ENCODE measurements around the gene DOCK8.

DOCK8 gene

GRCh38 chr9:354453-354852 lies 139.8 kb downstream of the DOCK8 start:
- no peak for DNase-seq (ENCODE audit: insufficient read length, low spot score)
- no peak for FAIRE-seq

DNA sequence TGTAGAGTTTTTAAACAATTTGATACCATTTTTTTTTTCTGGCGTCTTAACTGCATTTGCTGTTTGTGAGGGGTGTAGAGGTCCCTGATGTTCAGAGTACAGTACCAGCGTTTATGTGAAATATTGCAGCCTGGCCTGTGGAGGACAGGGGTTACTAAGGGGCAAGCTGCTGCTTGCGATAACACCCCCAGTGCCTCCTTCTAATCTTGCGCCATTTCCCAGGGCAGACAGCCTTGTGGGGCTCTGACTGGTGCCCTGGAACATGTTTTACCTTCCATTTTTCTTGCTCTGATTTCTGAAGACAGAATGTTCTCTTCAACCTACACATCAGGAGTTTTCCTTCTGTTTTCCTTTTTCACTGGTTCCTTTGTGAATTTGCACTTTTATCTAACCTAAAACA lies 142.9 kb downstream of the DOCK8 start:
- DNase-seq (ENCODE audit: insufficient read length, low spot score): no peak
- no peak for FAIRE-seq

DNA sequence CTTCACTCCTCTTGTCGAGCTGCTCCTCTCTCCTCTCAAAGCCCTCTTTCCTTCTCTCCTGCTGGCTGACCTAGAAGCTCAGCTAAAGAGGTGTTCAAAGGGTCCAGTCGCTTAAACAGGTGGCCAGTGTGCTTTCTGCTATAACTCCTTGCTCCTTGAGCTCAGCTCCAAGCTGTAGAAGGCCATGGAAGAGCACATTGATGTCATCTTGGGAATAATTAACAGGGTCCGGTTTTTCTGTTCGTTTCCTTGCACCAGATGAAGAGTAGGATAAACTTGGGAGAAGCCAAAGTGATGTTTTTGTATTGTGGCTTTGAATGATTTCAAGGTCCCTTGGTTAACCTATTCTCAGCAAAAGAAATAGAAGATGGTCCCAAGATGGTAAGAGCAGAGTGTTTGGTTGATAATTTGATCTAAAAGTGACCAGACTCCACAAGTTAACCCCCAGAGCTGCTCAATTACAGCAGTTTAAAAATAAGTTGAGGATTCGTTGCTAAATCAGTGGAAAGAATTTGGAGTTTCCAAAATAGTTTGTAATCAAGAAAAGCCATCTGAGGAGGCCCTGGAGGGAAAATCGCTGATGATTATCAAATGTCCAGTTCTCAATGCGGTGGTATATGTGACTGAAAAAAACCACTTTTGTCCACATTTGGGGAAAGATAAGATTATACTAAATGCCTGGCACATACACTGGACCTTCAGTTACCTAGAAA lies 148.1 kb downstream of the DOCK8 start:
- DNase-seq (ENCODE audit: insufficient read length, low spot score): no peak
- FAIRE-seq: no peak

GRCh38 chr9:363274-363612 lies 148.6 kb downstream of the DOCK8 start:
- FAIRE-seq: no peak

GRCh38 chr9:365436-365835 lies 150.8 kb downstream of the DOCK8 start:
- FAIRE-seq: no peak
- DNase-seq (ENCODE audit: insufficient read length, low spot score): no peak

More at GRCh38 chr9:363274-363612, 148.6 kb downstream of the DOCK8 start:
- DNase-seq (ENCODE audit: insufficient read length, low spot score): no peak

- FAIRE-seq (no peak), DNase-seq (ENCODE audit: insufficient read length, low spot score) (no peak)
Measured at GRCh38 chr9:366620-367019, 152.0 kb downstream of the DOCK8 start.

GRCh38 chr9:370086-370485 lies 155.4 kb downstream of the DOCK8 start:
- no peak for FAIRE-seq
- no peak for DNase-seq (ENCODE audit: insufficient read length, low spot score)

DNA sequence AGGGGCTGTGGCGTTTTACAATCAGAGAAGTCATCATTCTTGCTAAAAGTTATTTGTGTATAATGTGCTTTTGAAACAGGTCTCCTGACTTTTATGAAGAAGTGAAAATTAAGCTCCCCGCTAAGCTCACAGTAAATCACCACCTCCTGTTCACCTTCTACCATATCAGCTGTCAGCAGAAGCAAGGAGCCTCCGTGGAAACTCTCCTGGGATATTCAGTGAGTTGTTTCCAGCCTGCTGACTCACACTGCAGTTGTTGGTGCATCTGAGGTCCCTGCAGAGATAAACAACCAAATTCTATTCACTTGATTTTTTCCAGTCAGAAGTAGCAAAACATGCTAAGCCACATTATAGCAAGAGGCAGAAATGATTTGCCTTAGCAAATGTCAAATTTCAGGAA lies 156.7 kb downstream of the DOCK8 start:
- no peak for DNase-seq (ENCODE audit: insufficient read length, low spot score)
- no peak for FAIRE-seq

DNA sequence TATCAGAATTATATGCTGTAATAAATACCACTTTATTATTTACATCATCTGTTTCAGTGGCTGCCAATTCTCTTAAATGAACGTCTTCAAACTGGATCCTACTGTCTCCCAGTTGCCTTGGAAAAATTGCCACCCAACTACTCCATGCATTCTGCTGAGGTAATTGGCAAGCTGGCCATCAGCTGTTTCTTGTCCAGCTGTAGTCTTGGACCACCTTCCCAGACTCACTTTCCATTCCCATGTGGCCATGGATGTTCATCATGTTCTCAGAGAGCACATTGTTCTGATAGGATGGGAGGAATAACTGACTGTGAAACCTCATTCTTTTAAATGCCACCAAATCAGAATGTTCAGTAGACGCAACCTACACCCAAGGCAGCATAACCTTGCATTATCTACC lies 157.5 kb downstream of the DOCK8 start:
- DNase-seq (ENCODE audit: insufficient read length, low spot score): no peak
- FAIRE-seq: no peak

DNA sequence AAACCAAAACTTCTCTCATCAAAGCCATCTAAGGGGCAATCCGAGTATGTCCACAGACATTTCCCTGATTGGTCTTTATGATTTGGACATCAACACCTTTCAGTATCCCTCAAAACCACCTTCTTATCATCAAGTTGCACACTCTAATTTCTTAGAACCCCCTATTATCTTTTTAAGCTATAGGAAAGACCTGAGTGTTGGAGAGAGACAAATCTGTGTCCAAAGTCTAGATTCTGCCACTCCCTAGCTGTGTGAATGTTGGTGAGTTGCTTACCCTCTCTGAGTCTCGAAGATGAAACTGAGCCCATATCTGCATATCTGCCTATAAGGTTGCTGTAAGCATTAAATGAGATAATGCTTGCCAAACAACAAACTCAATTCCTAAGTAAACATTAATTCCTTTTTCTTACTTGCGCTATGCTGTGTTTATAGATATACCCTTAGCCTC lies 159.1 kb downstream of the DOCK8 start:
- no peak for DNase-seq (ENCODE audit: insufficient read length, low spot score)
- FAIRE-seq: no peak

DNA sequence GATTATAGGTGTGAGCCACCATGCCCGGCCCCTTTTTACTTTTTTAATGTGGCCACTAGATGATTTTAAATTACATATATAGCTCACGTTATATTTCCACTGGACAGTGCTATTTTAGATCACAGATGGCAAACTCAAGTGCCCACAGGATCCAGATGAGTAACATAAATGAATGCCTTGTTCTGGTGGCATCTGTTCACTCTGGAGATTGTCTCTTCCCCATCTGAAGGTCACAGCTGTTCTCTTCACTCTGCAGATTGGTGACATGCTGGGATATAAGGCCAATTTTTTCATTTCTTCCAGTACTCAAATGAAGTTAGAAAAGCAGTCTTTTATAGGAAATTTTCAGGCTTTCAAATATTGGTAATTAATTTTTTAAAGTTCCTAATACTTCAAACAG lies 160.1 kb downstream of the DOCK8 start:
- DNase-seq (ENCODE audit: insufficient read length, low spot score): no peak

GRCh38 chr9:376115-376514 lies 161.4 kb downstream of the DOCK8 start:
- FAIRE-seq (no peak), DNase-seq (ENCODE audit: insufficient read length, low spot score) (no peak)

More for the DNA sequence above, 160.1 kb downstream of the DOCK8 start:
- FAIRE-seq: no peak

GRCh38 chr9:378263-378662 lies 163.6 kb downstream of the DOCK8 start:
- FAIRE-seq: no peak

GRCh38 chr9:382383-382782 lies 167.7 kb downstream of the DOCK8 start:
- DNase-seq (ENCODE audit: insufficient read length, low spot score) (no peak), FAIRE-seq (no peak)

More at GRCh38 chr9:378263-378662, 163.6 kb downstream of the DOCK8 start:
- no peak for DNase-seq (ENCODE audit: insufficient read length, low spot score)

DNA sequence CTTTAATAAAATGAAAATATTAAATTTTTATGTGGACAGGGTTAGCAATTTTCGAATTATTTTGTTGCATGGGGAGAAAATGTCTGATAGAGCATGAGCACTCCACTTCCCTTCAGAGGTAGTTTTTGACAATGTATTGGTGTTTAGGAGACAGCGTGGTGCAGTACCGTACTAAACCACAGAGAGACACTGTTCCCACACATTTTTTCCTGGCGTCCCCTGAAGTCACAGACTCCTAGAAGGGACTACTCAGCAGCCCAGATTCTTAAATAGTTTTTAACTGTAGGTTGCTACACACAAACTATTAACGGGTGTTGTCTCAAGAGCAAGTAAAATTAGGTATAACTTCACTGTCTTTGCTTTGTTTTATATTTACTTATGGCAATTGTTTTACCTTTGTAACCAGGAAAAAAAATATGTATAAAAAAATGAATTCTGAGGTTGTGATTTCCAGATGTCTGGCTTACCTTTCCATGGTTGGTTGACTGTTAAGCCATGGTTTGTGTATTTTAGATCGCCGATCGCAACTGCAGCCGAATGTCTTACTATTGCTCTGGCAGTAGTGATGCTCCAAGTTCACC lies 171.2 kb downstream of the DOCK8 start:
- FAIRE-seq (no peak), DNase-seq (ENCODE audit: insufficient read length, low spot score) (peak; percentile 54)

GRCh38 chr9:389159-389558 lies 174.5 kb downstream of the DOCK8 start:
- FAIRE-seq (no peak), DNase-seq (ENCODE audit: insufficient read length, low spot score) (no peak)

GRCh38 chr9:389758-390157 lies 175.1 kb downstream of the DOCK8 start:
- no peak for DNase-seq (ENCODE audit: insufficient read length, low spot score)
- FAIRE-seq: no peak

- no peak for DNase-seq (ENCODE audit: insufficient read length, low spot score)
- FAIRE-seq: no peak
Measured at GRCh38 chr9:392077-392804, 177.6 kb downstream of the DOCK8 start.

DNA sequence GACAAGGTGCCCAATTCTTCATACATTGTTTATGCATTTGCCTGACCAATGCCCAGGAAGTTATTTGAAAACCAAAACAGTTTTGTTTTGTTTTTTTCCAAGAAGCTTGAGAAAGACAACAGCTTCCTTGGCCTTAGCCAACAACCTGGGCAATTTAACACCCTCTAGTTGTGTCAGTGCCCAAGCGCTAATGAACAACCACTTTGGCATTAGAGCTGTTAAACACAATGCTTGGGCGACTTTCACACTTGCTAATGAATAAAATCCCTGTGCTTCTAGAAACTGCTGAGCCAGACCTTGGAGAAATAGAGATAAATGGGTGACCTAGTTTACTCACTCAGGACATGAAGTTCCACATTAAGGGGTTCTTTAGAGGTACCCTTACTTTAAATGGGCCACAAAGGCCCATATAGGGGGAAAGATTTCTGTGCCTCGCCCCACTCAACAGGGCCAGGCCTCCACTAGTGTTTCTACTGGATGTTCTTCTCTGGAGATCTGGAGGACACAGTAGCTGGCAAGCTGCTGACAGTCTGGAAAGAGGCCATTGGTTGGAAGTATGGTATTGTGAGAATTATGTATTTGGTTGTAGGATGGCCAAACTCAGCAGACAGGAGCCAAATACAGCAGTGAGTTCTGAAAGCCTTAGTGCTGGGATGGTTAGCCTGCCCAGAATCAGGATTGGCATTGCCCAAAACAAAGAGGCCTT lies 179.8 kb downstream of the DOCK8 start:
- DNase-seq (ENCODE audit: insufficient read length, low spot score) (no peak), FAIRE-seq (no peak)

GRCh38 chr9:396396-396795 lies 181.7 kb downstream of the DOCK8 start:
- FAIRE-seq (no peak), DNase-seq (ENCODE audit: insufficient read length, low spot score) (no peak)

DNA sequence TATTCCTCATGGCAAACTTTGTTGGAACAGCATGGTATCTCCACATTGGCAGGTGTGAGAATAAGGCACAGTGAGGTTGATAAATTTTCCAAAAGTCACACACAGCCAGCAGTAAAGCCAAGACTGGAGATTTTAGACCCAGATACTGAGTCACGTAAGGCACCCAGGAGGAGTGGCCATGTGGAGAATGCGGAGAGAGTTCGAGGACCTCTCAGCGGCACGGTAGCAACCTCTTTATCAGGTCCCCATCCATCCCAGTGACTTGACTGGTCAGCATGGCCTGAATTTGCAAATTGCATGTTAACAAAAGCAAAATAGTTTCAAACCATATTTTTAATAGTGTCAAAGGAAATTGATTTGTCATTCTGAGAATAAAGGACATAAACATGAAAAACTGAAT lies 183.4 kb downstream of the DOCK8 start:
- DNase-seq (ENCODE audit: insufficient read length, low spot score) (no peak), FAIRE-seq (no peak)

Measured in HTR-8/SVneo (cell line).